ENCODE data around the gene ADRA1B. TPM values are rescaled to one million over a fixed set of nuclear protein-coding genes. Genes with fewer than 3 reads are reported as not detected.

ADRA1B gene
- total RNA-seq, 1 experiment from 2014 or later: not detected

DNA sequence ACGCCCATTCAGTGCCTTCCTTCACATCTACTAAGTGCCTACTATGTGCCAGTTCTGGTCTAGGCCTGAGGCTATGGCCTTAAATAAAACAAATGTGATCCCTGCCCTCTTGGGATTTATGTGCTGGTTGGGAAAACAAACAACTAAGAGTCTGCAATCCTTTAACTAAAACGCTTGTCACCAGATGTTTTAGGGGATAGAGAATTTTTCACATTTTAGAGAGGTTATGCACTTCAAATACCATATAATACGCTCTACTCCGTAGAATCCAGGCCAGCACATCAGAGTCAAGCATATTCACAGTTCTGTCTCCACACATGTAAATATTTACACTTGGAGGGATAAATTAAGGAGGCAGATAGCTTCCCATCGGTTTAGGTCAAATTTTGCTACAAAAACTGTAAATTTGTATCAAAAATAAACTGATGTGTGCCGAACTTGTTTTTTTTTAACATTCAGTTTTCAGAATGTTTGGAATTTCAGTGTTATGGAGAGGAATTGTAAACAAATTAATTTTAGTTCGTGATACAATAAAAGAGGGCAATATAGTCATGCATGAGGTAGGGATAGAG is 22.0 kb upstream of the ADRA1B start:
- Histone ChIP-seq H3K4me1 (ENCODE audit: insufficient read depth, low read length) (0 out of 2 replicates have a peak, but pooled peaks cover 2% of the 10 kb centered on the region), H2AFZ (ENCODE audit: low read length) (no peak overlapping the region), H2BK12ac (ENCODE audit: insufficient read length, low read depth, low read length) (no peak overlapping the region), H2BK20ac (ENCODE audit: low read depth, low read length, poor library complexity, severe bottlenecking) (no peak overlapping the region), H4K20me1 (ENCODE audit: control insufficient read depth, insufficient read depth, insufficient read length) (no peaks in the 10 kb centered on the region), H2BK15ac (ENCODE audit: low read depth, low read length) (no peak overlapping the region), H4K5ac (ENCODE audit: insufficient read length, low read depth, low read length) (no peak overlapping the region), H4K91ac (ENCODE audit: insufficient read length, low read depth, low read length) (no peak overlapping the region), H3T11ph (ENCODE audit: low read length) (no peak overlapping the region), H3K9me3 (ENCODE audit: control insufficient read depth, low read depth, low read length) (no peaks in the 10 kb centered on the region), H2AK5ac (ENCODE audit: insufficient read length, low read length) (no peak overlapping the region), H3K79me1 (ENCODE audit: insufficient read depth, low read depth, low read length, poor library complexity, severe bottlenecking) (no peaks in the 10 kb centered on the region), H2BK120ac (ENCODE audit: low read depth, low read length, poor library complexity, severe bottlenecking) (no peak overlapping the region), H3K27ac (ENCODE audit: insufficient read length, low read depth, low read length) (no peak overlapping the region), H3K4me2 (ENCODE audit: insufficient read depth, insufficient read length, low read length) (no peak overlapping the region), H2BK5ac (ENCODE audit: insufficient read length, low read length) (no peak overlapping the region), H3K56ac (ENCODE audit: insufficient read length, low read depth, low read length) (no peak overlapping the region), H3K4ac (ENCODE audit: low read depth, low read length) (no peak overlapping the region), H3K79me2 (ENCODE audit: insufficient read depth, low read length) (no peaks in the 10 kb centered on the region), H3K23ac (ENCODE audit: insufficient read length, low read depth, low read length) (no peak overlapping the region), H3K14ac (ENCODE audit: insufficient read depth, low read length) (no peak overlapping the region), H3K23me2 (ENCODE audit: insufficient read length, low read depth, low read length, poor library complexity, severe bottlenecking) (no peaks in the 10 kb centered on the region), H4K8ac (replicated peaks; ENCODE audit: insufficient read length, low read depth, low read length) (no peak overlapping the region), H3K27me3 (ENCODE audit: insufficient read depth, low read length) (no peaks in the 10 kb centered on the region), H3K18ac (ENCODE audit: insufficient read length, low read depth, low read length) (no peak overlapping the region), H3K9ac (ENCODE audit: extremely low read depth, insufficient read length, low read length) (no peak overlapping the region)
- no peaks in the 10 kb centered on the region for H3K9me3 Mint-ChIP-seq
- peaks cover 8 to 10% of the 10 kb centered on the region in 2 experiments for H3K4me1 Mint-ChIP-seq
- DNase-seq: no peak
- TF ChIP-seq, protein P1, sequence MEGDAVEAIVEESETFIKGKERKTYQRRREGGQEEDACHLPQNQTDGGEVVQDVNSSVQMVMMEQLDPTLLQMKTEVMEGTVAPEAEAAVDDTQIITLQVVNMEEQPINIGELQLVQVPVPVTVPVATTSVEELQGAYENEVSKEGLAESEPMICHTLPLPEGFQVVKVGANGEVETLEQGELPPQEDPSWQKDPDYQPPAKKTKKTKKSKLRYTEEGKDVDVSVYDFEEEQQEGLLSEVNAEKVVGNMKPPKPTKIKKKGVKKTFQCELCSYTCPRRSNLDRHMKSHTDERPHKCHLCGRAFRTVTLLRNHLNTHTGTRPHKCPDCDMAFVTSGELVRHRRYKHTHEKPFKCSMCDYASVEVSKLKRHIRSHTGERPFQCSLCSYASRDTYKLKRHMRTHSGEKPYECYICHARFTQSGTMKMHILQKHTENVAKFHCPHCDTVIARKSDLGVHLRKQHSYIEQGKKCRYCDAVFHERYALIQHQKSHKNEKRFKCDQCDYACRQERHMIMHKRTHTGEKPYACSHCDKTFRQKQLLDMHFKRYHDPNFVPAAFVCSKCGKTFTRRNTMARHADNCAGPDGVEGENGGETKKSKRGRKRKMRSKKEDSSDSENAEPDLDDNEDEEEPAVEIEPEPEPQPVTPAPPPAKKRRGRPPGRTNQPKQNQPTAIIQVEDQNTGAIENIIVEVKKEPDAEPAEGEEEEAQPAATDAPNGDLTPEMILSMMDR (conservative IDR thresholded peaks at IDR 0.05): no peak
- H3K36me3 Mint-ChIP-seq (ENCODE audit: insufficient read depth in 1 of 3, low read depth in 3 of 3): no peaks in the 10 kb centered on the region
- H3K4me3 Mint-ChIP-seq: peak overlapping the region in 1 of 2 experiments; percentile 41; a peak in 1 of 5 replicates
- H3K27ac Mint-ChIP-seq: 0 out of 7 replicates have a peak overlapping the region, but pooled peaks of 1 of the 3 experiments have one; percentile 13
- no peaks in the 10 kb centered on the region; the same call in none of the 2 replicates for H3K27me3 Mint-ChIP-seq (ENCODE audit: low read depth)
- no CpG with 5 or more reads among the region's 7 CpGs for WGBS (ENCODE audit: extremely low coverage, insufficient read length, low lambda C conversion rate)
